ENCODE results near the gene PDE3A. TPM values are rescaled to one million over a fixed set of nuclear protein-coding genes. Genes with fewer than 3 reads are reported as not detected.
A peak's percentile ranks its signal among the peaks of the same experiment; 100 is the strongest.
"Not testable (repeated sequence)": the region's sequence is repeated elsewhere in the genome, so short reads cannot be mapped to it uniquely, and the experiment has no call there.

PDE3A gene
- total and polyA plus RNA-seq, 5 experiments from 2014 or later = not detected

DNA sequence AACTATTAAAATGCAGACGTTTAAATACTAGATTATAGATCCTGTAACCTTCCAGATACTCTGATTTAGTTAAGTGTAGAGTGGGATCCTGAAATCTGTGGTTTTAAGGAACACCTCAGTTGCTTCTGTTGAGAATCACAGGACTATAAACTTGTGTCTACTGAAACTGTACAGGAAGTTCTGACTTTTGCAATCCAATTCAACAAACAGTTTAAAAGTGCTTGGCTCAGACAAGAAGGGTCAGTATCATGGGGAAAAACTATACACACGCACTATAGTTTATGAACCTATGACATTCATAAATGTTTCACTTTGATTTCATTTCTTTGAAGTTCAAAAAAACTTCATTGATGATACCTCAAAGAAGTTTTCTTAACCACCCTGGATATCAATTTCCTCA is 13.8 kb downstream of the PDE3A start:
- POLR2A ChIA-PET = no interaction called here
- H3K27ac Mint-ChIP-seq = no peak overlapping the region
- ATAC-seq (no peak), DNase-seq (no peak)
- no peaks in the 10 kb centered on the region for H3K36me3 Mint-ChIP-seq
- no peak overlapping the region for H3K4me3 Mint-ChIP-seq
- peaks cover 0 to 4% (median 2%) of the 10 kb centered on the region in 5 donors for H3K27me3 Mint-ChIP-seq
- no peaks in the 10 kb centered on the region for H3K4me1 Mint-ChIP-seq
- H3K9me3 Mint-ChIP-seq = peaks cover 0 to 7% (median 0%) of the 10 kb centered on the region in 9 donors

DNA sequence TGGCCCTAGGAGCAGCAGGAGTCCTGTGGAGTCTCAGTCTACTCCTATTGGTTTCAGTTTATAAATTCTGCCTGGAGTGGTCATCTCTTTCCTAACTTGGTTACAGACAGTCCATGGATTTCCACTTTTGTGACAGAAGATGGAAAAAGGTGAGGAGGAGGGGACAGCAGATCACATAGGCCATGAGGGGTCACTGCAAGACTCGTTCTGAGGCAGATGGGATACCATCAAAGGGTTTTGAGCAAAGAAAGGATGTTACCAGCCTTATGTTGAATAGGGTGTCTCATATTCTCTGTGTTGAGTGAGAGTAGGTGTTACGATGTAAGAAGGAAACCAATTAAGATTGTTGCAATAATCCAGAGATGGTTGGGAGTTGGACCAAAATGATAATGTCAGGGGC is 15.3 kb downstream of the PDE3A start:
- Mint-ChIP-seq H3K36me3 (no peaks in the 10 kb centered on the region), H3K4me1 (no peaks in the 10 kb centered on the region), H3K27me3 (peaks cover 0 to 4% (median 2%) of the 10 kb centered on the region in 5 donors), H3K9me3 (peaks cover 0 to 7% (median 0%) of the 10 kb centered on the region in 9 donors), H3K4me3 (no peak overlapping the region), H3K27ac (no peak overlapping the region)
- no peak for ATAC-seq
- DNase-seq = no peak
- POLR2A ChIA-PET = no interaction called here

DNA sequence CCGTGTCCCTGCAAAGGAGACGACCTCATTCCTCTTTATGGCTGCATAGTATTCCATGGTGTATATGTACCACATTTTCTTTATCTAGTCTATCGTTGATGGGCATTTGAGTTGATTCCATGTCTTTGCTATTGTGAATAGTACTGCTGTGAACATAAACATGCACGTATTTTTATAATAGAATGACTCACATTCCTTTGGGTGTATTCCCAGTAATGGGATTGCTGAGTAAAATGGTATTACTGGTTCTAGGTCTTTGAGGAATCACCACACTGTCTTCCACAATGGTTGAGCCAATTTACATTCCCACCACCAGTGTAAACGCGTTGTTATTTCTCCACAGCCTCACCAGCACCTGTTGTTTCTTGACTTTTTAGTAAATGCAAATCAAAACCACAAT is 16.5 kb downstream of the PDE3A start:
- H3K27me3 Mint-ChIP-seq, ATAC-seq, H3K27ac Mint-ChIP-seq, H3K4me1 Mint-ChIP-seq, H3K9me3 Mint-ChIP-seq, H3K4me3 Mint-ChIP-seq, H3K36me3 Mint-ChIP-seq, POLR2A ChIA-PET, DNase-seq: not testable (repeated sequence)

DNA sequence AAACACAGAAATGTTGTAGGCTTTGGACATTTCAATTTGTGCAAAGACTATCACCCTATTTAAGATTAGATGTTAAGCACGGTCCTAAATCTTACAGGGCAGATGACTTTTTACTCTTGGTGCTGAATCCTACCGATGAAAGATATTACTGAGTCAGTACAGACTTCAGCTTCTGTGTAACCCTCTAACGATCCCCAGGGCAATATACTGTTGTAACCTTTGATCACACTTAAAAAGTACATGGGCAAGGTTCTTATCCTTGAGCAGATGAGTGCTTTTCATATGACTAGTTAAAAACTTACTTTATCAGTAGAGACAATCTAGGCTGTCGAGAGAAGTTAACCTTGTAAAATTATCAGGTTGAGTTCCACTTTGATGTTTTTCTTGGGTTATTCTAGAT is 22.5 kb downstream of the PDE3A start:
- Mint-ChIP-seq H3K27me3 (peaks cover 0 to 4% (median 0%) of the 10 kb centered on the region in 5 donors), H3K27ac (peak overlapping the region in 1 of 10 donors; percentile 1), H3K4me3 (no peak overlapping the region), H3K36me3 (no peaks in the 10 kb centered on the region), H3K4me1 (peaks cover 0 to 3% (median 0%) of the 10 kb centered on the region in 4 donors), H3K9me3 (peaks cover 0 to 7% (median 0%) of the 10 kb centered on the region in 9 donors)
- ATAC-seq (no peak), DNase-seq (no peak)
- POLR2A ChIA-PET = no interaction called here

DNA sequence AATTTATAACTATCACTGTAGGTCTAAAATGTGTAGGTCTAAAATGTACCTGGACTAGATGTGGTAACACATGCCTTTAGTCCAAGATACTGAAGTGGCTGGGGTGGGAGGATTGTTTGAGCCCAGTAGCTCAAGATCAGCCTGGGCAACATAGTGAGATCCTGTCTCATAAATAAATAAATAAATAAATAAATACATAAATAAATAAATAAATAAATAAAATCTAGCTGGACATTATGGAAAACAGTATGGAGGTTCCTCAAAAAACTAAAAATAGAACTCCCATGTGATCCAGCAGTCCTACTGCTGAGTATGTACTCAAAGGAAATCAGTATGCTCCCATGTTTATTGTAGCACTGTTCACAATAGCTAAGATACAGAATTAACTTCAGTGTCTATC is 24.0 kb downstream of the PDE3A start:
- no peaks in the 10 kb centered on the region for H3K27me3 Mint-ChIP-seq
- DNase-seq (no peak), ATAC-seq (no peak)
- peaks cover 0 to 3% (median 0%) of the 10 kb centered on the region in 4 donors for H3K4me1 Mint-ChIP-seq
- no peak overlapping the region for H3K4me3 Mint-ChIP-seq
- no peak overlapping the region for H3K27ac Mint-ChIP-seq
- H3K36me3 Mint-ChIP-seq = no peaks in the 10 kb centered on the region
- POLR2A ChIA-PET = no interaction called here
- H3K9me3 Mint-ChIP-seq = peaks cover 0 to 3% (median 0%) of the 10 kb centered on the region in 9 donors

DNA sequence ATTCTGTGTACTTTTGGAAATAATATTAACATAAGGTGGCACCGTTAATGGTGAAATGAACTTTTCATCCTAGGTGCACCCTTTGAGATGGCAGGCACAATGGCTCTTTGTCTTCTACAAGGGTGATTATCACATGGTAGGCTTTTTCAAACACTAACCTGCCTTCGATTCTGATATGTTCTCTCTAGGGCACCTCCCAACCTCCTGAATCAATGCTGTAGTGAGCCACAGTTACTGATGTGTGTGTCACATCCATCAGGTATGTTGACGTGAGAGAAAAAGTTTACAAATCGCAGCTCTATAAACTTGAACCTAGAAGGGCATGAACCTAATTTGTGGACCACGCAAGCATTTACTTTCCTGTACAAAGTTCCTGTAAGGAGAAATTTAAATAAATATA is 25.4 kb downstream of the PDE3A start:
- Mint-ChIP-seq H3K9me3 (peaks cover 0 to 3% (median 0%) of the 10 kb centered on the region in 9 donors), H3K27ac (no peak overlapping the region)
- no peak for ATAC-seq

DNA sequence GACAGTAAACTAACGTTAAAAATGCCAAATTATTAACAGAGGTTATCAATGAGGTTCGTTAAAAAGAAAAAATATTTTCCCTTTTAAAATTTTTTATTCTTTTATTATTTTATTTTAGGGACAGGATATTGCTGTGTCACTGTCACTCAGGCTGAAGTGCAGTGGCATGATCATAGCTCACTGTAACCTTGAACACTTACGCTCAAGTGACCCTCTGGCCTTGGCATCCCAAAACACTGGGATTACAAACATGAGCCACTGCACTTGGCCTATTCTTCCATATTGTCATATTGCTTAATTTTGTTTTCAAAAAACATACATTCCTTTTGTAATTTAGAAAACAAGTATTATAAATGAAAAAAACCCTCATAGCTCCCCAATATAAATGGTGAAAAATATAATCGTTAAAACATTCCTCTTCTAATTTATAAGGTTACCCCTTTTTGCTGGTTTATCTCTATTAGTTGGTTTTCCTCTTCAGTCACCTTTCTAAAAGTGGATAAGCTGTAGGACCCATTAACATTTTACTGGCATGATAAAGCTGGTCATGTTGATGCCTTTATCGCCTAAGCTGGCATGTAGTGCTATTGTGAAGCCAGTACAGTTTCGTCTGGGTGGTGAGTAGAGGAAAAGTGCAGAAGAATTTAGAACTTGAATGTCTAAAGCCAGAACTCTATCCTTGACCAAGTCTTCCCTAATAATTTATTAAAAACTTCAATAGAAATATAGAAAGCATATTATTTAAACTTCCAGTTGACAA is 27.6 kb downstream of the PDE3A start:
- POLR2A ChIA-PET = no interaction called here
- no peak overlapping the region for H3K27ac Mint-ChIP-seq
- peaks cover 0 to 2% (median 0%) of the 10 kb centered on the region in 4 donors for H3K4me1 Mint-ChIP-seq

More for the DNA sequence above, 25.4 kb downstream of the PDE3A start:
- no peaks in the 10 kb centered on the region for H3K36me3 Mint-ChIP-seq
- no peak for DNase-seq
- peaks cover 0 to 5% (median 0%) of the 10 kb centered on the region in 4 donors for H3K4me1 Mint-ChIP-seq
- H3K4me3 Mint-ChIP-seq = no peak overlapping the region
- no peaks in the 10 kb centered on the region for H3K27me3 Mint-ChIP-seq
- POLR2A ChIA-PET = no interaction called here

DNA sequence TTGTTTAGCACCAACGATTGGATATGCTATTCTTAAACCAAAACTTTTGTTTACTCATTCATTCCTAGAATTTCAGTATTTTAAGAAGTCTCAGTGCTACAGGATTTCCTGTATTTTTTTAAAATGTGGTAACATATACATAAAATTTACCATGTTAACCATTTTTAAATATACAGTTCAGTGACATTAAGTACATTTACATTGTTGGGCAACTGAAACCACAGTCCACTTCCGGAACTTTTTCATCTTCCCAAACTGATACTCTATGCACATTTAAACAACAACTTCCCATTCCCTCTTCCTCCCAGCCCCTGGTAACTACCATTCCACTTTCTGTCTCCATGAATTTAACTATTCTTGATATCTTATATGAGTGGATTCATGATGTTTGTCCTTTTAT is 30.3 kb downstream of the PDE3A start:
- Mint-ChIP-seq H3K36me3 (no peaks in the 10 kb centered on the region), H3K9me3 (no peaks in the 10 kb centered on the region), H3K4me3 (no peak overlapping the region), H3K27me3 (no peaks in the 10 kb centered on the region), H3K4me1 (peaks cover 0 to 2% (median 0%) of the 10 kb centered on the region in 4 donors), H3K27ac (no peak overlapping the region)
- no peak for ATAC-seq
- POLR2A ChIA-PET = no interaction called here
- no peak for DNase-seq

More for the DNA sequence above, 27.6 kb downstream of the PDE3A start:
- no peaks in the 10 kb centered on the region for H3K36me3 Mint-ChIP-seq
- peaks cover 0 to 3% (median 0%) of the 10 kb centered on the region in 9 donors for H3K9me3 Mint-ChIP-seq
- no peak for ATAC-seq
- no peak overlapping the region for H3K4me3 Mint-ChIP-seq
- DNase-seq = no peak
- no peaks in the 10 kb centered on the region for H3K27me3 Mint-ChIP-seq

DNA sequence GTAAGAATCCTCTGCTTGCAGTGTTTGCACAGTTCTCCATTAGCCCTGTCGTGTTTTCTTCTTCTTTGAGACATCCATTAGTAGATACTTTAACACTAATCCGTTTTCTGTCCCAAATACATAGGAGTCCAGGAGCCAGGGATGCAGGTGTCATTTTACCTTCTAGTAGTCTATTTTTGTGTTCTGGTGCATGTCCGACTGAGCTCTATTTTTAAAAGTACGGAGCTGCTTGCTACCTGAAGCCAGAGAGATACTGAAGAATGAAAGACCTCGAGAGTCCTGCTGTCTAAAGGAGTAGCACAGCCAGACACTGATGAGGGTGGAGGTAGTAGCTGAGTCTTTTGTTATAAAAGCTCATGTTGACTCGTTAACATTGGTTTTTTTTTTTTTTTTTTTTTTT is 31.7 kb downstream of the PDE3A start:
- Mint-ChIP-seq H3K36me3 (no peaks in the 10 kb centered on the region), H3K27ac (no peak overlapping the region), H3K4me3 (no peak overlapping the region), H3K4me1 (peaks cover 0 to 5% (median 0%) of the 10 kb centered on the region in 4 donors), H3K27me3 (no peaks in the 10 kb centered on the region), H3K9me3 (no peaks in the 10 kb centered on the region)
- POLR2A ChIA-PET = no interaction called here
- ATAC-seq (no peak), DNase-seq (no peak)

DNA sequence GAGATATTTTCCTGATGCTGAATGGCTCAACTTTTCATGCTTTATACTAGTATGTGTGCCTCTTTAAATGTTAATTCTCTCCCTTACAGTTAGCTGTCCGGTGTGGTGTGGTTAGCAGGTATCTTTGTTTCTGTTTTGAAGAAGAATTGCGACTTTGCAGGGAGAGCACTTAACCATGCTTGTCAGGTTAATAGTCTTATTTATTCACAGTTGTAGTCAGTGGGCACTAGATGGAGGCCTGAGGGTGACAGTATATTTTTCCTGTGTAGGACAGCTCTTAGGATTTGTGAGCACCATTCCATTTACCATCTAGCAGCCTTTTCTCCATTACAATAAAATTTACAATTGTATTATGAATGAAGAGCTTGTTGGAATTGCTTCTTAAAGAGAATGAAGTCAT is 34.9 kb downstream of the PDE3A start:
- Mint-ChIP-seq H3K27ac (no peak overlapping the region), H3K4me3 (no peak overlapping the region), H3K36me3 (no peaks in the 10 kb centered on the region), H3K27me3 (peaks cover 0 to 3% (median 0%) of the 10 kb centered on the region in 5 donors), H3K9me3 (peaks cover 0 to 3% (median 0%) of the 10 kb centered on the region in 9 donors), H3K4me1 (peaks cover 0 to 6% (median 0%) of the 10 kb centered on the region in 4 donors)
- no peak for DNase-seq
- POLR2A ChIA-PET = no interaction called here
- ATAC-seq = no peak

DNA sequence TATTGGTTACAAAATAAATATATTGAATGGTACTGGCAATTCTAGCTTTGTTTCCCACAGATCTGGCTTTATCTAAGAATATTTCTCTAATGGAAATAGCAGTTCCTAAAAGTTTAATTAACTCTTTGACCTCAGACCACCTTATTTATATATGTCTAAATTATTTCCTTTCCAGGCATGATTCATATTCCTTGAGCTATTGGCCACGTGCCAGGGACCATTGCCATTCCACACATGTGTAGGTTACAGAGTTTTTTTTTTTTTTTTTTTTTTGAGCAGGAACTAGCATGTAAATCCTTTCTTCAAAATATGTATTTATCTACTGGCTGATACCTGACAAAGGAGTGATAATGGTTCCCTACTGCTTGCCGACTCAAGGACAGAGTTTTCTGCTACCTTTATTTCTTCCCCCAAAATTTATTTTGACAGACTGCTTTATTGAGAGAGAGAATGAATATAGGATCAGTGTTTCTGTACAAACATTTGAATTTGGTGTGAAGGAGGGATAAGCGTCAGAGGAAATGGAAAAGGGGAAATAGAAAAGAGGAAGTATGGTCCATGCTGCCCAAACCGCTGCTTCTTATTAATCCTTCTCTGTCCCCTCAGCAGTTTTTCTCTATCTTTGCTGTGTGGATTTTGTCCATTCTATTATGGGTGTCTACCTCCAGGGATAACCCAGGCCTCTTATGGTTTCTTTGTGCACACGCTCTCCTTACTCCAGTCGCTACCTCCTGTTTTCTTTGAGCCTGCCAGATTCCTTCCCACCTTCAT is 36.4 kb downstream of the PDE3A start:
- Mint-ChIP-seq H3K9me3 (peaks cover 0 to 3% (median 0%) of the 10 kb centered on the region in 9 donors), H3K4me3 (no peak overlapping the region), H3K36me3 (no peaks in the 10 kb centered on the region), H3K27me3 (peaks cover 0 to 3% (median 0%) of the 10 kb centered on the region in 5 donors), H3K27ac (no peak overlapping the region), H3K4me1 (peaks cover 0 to 6% (median 0%) of the 10 kb centered on the region in 4 donors)
- DNase-seq (no peak), ATAC-seq (no peak)
- POLR2A ChIA-PET = no interaction called here

DNA sequence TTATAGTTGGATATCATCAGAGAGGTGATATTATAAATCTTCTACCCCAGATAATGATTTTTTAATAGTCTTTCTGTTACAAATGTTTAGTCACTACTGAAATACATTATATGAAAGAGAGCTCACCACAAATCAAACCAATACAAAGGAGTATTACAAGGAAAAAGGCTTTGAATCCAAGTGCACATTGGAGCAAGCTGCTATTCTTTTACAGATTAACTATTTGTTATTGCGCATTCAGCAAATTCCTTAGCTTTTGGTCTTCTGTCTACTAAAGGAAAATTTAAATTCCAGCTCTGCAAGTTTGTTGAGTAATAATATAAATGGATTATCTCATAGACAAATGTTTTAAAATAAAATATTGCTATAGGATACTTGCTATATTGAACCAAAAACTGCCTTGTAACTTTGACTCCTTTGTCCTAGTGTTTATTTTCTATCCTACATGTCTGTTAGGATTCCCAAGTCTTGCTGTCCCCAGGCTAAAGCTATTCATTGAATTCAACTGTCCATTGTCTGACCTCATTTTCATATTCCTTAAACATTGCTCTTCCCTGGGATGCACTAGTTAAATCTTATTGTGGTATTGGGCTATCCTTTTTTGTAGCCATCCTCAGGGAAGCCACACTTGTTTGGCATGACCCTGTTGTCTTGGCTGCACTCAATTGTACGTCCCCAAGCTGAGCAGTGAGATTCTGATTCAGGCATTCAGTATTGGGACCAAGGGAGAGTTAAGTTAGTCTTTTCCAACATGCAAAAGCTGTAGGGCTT is 41.5 kb downstream of the PDE3A start:
- no peaks in the 10 kb centered on the region for H3K36me3 Mint-ChIP-seq
- no peak for DNase-seq
- H3K4me3 Mint-ChIP-seq = no peak overlapping the region
- peaks cover 0 to 7% (median 0%) of the 10 kb centered on the region in 5 donors for H3K27me3 Mint-ChIP-seq
- peaks cover 0 to 3% (median 0%) of the 10 kb centered on the region in 9 donors for H3K9me3 Mint-ChIP-seq
- ATAC-seq = no peak
- H3K27ac Mint-ChIP-seq = no peak overlapping the region
- H3K4me1 Mint-ChIP-seq = peaks cover 0 to 6% (median 0%) of the 10 kb centered on the region in 4 donors
- POLR2A ChIA-PET = no interaction called here

DNA sequence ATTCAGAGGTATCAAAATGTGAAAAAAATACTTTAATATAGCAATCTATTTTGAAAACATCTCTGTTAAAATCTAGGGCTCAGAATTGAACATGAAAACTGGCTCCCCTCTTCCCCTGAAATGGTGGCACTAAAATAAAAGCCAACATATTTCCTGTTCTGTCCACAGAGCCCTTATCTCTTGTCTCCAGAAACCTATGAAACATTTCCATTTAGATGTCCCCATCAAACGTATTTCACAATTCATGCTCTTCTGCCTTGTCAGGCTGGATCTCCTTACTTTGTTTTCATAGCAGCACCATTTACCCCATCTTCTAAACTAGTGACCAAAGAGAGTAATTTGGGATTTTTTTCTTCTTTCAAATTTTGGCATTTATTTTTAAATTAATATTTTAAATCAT is 42.4 kb downstream of the PDE3A start:
- POLR2A ChIA-PET = no interaction called here
- Mint-ChIP-seq H3K9me3 (peaks cover 0 to 3% (median 0%) of the 10 kb centered on the region in 9 donors), H3K36me3 (no peaks in the 10 kb centered on the region), H3K4me3 (no peak overlapping the region), H3K27me3 (peaks cover 0 to 7% (median 0%) of the 10 kb centered on the region in 5 donors), H3K4me1 (no peaks in the 10 kb centered on the region), H3K27ac (no peak overlapping the region)
- no peak for ATAC-seq
- no peak for DNase-seq

Data from naive thymus-derived CD8-positive, alpha-beta T cell (primary cell).